ENCODE results near the gene WNT1. TPM values are rescaled to one million over a fixed set of nuclear protein-coding genes. Genes with fewer than 3 reads are reported as not detected.

The WNT1 gene
- total RNA-seq, 1 donor from 2014 or later, result not detected

GRCh38 chr12:49030119-49030518 is 52.0 kb downstream of the WNT1 start:
- Mint-ChIP-seq H3K4me3 (no peak overlapping the region), H3K4me1 (no peaks in the 10 kb centered on the region), H3K27ac (no peak overlapping the region), H3K27me3 (ENCODE audit: low read depth) (no peaks in the 10 kb centered on the region), H3K36me3 (peaks cover 20% of the 10 kb centered on the region), H3K9me3 (no peaks in the 10 kb centered on the region)
- no peak for TF ChIP-seq CTCF (IDR thresholded peaks at IDR 0.05; ENCODE audit: unreplicated experiment)
- DNase-seq (ENCODE audit: low spot score in 2 of 2, unreplicated experiment in 2 of 2), result no peak

GRCh38 chr12:49030714-49031572 is 52.8 kb downstream of the WNT1 start:
- Mint-ChIP-seq H3K27ac (no peak overlapping the region), H3K9me3 (no peaks in the 10 kb centered on the region), H3K4me3 (no peak overlapping the region), H3K4me1 (no peaks in the 10 kb centered on the region), H3K27me3 (ENCODE audit: low read depth) (no peaks in the 10 kb centered on the region), H3K36me3 (peaks cover 19% of the 10 kb centered on the region)
- DNase-seq (ENCODE audit: low spot score in 2 of 2, unreplicated experiment in 2 of 2), result no peak
- no peak for TF ChIP-seq CTCF (IDR thresholded peaks at IDR 0.05; ENCODE audit: unreplicated experiment)

GRCh38 chr12:49031573-49032161 is 53.5 kb downstream of the WNT1 start:
- no peak for DNase-seq (ENCODE audit: low spot score in 2 of 2, unreplicated experiment in 2 of 2)
- no peaks in the 10 kb centered on the region for H3K9me3 Mint-ChIP-seq
- peaks cover 21% of the 10 kb centered on the region for H3K36me3 Mint-ChIP-seq
- no peak for TF ChIP-seq CTCF (IDR thresholded peaks at IDR 0.05; ENCODE audit: unreplicated experiment)
- H3K27me3 Mint-ChIP-seq (ENCODE audit: low read depth), result no peaks in the 10 kb centered on the region
- H3K27ac Mint-ChIP-seq, result no peak overlapping the region
- no peaks in the 10 kb centered on the region for H3K4me1 Mint-ChIP-seq
- H3K4me3 Mint-ChIP-seq, result no peak overlapping the region

Other genes starting within 250 kb of the WNT1 start
- 65.4 to 69.2 TPM (median 66.1 TPM) in 3 replicates for gene ADCY6, start 189.2 kb upstream of the WNT1 start, total RNA-seq
- 107 to 114 TPM (median 113 TPM) in 3 replicates for gene CACNB3, start 159.8 kb upstream of the WNT1 start, total RNA-seq
- gene DDX23, start 126.2 kb upstream of the WNT1 start, total RNA-seq, result 88.5 to 106 TPM (median 97.9 TPM) in 3 replicates
- 14.9 to 15.8 TPM (median 15.0 TPM) in 3 replicates for gene RND1, start 112.5 kb upstream of the WNT1 start, total RNA-seq
- gene FKBP11, start 52.8 kb upstream of the WNT1 start, total RNA-seq, result 30.5 to 34.7 TPM (median 33.7 TPM) in 3 replicates
- gene ARF3, start 20.8 kb upstream of the WNT1 start, total RNA-seq, result 123 to 125 TPM (median 125 TPM) in 3 replicates
- gene WNT10B, start 6.6 kb upstream of the WNT1 start, total RNA-seq, result 0.77 to 1.2 TPM (median 0.98 TPM) in 3 replicates
- gene DDN, start 21.1 kb downstream of the WNT1 start, total RNA-seq, result 0.27 to 0.36 TPM (median 0.29 TPM) in 3 replicates
- 58.7 to 61.8 TPM (median 59.4 TPM) in 3 replicates for gene PRKAG1, start 40.5 kb downstream of the WNT1 start, total RNA-seq
- gene KMT2D, start 82.5 kb downstream of the WNT1 start, total RNA-seq, result 125 to 137 TPM (median 136 TPM) in 3 replicates
- gene RHEBL1, start 91.7 kb downstream of the WNT1 start, total RNA-seq, result 0.43 to 0.60 TPM (median 0.53 TPM) in 3 replicates
- gene DHH, start 116.5 kb downstream of the WNT1 start, total RNA-seq, result 0.38 to 0.63 TPM (median 0.49 TPM) in 3 replicates
- gene LMBR1L, start 132.5 kb downstream of the WNT1 start, total RNA-seq, result 142 to 160 TPM (median 149 TPM) in 3 replicates
- gene TUBA1B, start 153.1 kb downstream of the WNT1 start, total RNA-seq, result 745 to 765 TPM (median 754 TPM) in 3 replicates
- gene TUBA1A, start 210.8 kb downstream of the WNT1 start, total RNA-seq, result 343 to 347 TPM (median 343 TPM) in 3 replicates

Measured in mesothelial cell of epicardium (in vitro differentiated cells).